Esophagus muscularis mucosa (tissue), 4 donors: Measurements from ENCODE around the gene LYL1. TPM values are rescaled to one million over a fixed set of nuclear protein-coding genes. Genes with fewer than 3 reads are reported as not detected.

ENCODE experiments used
- DNase-seq: peaks from one replicate; pipeline ENCODE4 v3.0.0-alpha.2; 2017; ENCODE audit errors: extremely low spot score
- H3K27ac ChIP-seq, 4 donors: fragments of 200-600 bp; sonication (generic); replicated peaks in 1 of 4; 1 replicate in 3 of 4; 2 replicates in 1 of 4; pipeline ENCODE4 v1.5.1; 2016 to 2019; ENCODE audit warnings: mild to moderate bottlenecking in 1 of 4
- H3K27me3 ChIP-seq, 4 donors: fragments of 200-600 bp; sonication (generic); one replicate each; pipeline versions ENCODE4 v1.5.1 to v1.6.0; 2016 to 2019
- H3K36me3 ChIP-seq, 4 donors: fragments of 200-600 bp; sonication (generic); one replicate each; pipeline ENCODE4 v1.5.1; 2016 to 2019
- H3K4me1 ChIP-seq, 4 donors: fragments of 200-600 bp; sonication (generic); one replicate each; pipeline ENCODE4 v1.5.1; 2016 to 2019
- H3K4me3 ChIP-seq, 4 donors: fragments of 200-600 bp; sonication (generic); 1 replicate in 2 of 4; 2 replicates in 2 of 4; pipeline ENCODE4 v1.5.1; 2016 to 2019; ENCODE audit warnings: mild to moderate bottlenecking in 4 of 4, moderate library complexity in 1 of 4
- H3K9me3 ChIP-seq, 4 donors: fragments of 200-600 bp; sonication (generic); 1 replicate in 3 of 4; 2 replicates in 1 of 4; pipeline ENCODE4 v1.5.1; 2016 to 2019
- EP300 ChIP-seq: sonication (generic); formaldehyde crosslinking; IDR thresholded peaks from one replicate; pipeline ENCODE4 v1.6.1; 2017; ENCODE audit warnings: antibody characterized with exemption
- POLR2A ChIP-seq: fragments of 450-650 bp; IDR thresholded peaks from one replicate; pipeline ENCODE4 v1.6.1; 2017; ENCODE audit warnings: antibody characterized with exemption, moderate library complexity, mild to moderate bottlenecking, low read depth
- POLR2AphosphoS5 ChIP-seq, 2 donors: sonication (generic); formaldehyde crosslinking; IDR thresholded peaks; one replicate each; pipeline ENCODE4 v1.6.1; 2017; ENCODE audit warnings: antibody characterized with exemption in 2 of 2
- WGBS: methylation state at CpG from one replicate; pipeline ENCODE4 v1.1.5; 2018; 5-methylcytosine and 5-hydroxymethylcytosine counted together
- intact Hi-C: fragments of 100-400 bp; cut with DNase I; formaldehyde crosslinking; loops from one replicate; pipeline ENCODE4 v1.15.1; 2023
- total RNA-seq, 4 donors: library from RNA; depleted of rRNA; stranded (reverse); fragments of >200 nt; gene quantifications; one replicate each; pipeline versions ENCODE4 v1.1.0 to v1.2.1, GENCODE V29; 2016
- TF ChIP-seq, protein P1 (sequence below), 3 experiments: fragments of 200-600 bp in 2 of 3; fragments of 450-650 bp in 1 of 3; sonication (generic) in 2 of 3; IDR thresholded peaks; one replicate each; pipeline ENCODE4 v1.5.1; 2017 to 2019; ENCODE audit warnings: antibody characterized with exemption in 3 of 3, mild to moderate bottlenecking in 2 of 3, moderate library complexity in 1 of 3

The LYL1 gene
- total RNA-seq, result 10 to 100 TPM; 11.9 to 20.2 (median 17.0) TPM

DNA sequence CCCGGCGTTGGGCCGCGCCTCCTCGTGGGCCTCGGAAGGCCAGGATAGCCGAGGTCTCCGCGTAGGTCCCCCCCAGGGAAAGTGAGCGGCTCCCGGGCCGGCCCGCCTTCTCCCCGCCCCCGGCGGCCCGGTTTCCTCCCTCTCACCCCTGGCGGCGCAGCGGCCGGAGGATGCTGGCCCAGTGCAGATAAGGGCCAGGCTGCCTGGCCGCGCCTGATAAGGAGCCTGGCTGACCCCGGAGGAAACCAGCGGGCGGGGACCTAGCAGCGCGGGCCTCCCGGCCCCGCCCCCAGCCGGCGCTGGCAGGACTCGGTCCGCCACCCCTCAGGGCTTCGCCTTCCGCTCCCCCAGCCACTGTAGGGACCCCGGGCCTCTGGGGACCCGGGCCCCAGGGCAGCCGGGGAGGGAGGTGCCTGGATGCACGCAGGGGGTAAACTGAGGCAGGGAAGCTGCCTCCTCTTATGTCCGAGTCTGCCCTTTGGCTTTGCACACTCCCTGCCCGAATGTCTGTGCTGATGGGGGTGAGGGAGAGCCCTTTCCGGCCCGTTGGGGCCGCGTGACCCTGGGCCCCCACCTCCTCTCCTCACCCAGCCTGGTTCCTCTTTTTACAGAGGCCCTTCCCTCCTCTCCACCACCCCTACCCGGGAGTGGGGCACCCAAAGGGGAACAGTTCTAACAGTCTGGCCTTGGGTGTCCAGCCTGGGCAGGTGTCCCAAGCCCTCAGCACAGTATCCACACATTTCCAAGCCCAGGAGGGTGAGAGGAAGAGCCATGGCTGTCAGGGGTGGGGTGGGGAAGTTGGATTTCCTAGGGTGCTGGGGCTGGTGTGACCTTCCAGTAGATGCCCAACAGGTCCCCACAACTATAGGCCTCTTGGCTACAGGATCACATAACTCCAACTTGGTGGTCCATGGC, at the start of gene LYL1:
LYL1 (minus strand) TSS at position 193 of the 915 bp plus-strand sequence. CDS start 1,687 bp downstream, outside the sequence.
- peaks cover 51 to 71% (median 68%) of the 10 kb centered on the region in 4 donors for H3K4me1 ChIP-seq
- H3K27ac ChIP-seq, result peak within 1 kb of the TSS; percentile 70 to 90 (median 75)
- TF ChIP-seq, protein P1, sequence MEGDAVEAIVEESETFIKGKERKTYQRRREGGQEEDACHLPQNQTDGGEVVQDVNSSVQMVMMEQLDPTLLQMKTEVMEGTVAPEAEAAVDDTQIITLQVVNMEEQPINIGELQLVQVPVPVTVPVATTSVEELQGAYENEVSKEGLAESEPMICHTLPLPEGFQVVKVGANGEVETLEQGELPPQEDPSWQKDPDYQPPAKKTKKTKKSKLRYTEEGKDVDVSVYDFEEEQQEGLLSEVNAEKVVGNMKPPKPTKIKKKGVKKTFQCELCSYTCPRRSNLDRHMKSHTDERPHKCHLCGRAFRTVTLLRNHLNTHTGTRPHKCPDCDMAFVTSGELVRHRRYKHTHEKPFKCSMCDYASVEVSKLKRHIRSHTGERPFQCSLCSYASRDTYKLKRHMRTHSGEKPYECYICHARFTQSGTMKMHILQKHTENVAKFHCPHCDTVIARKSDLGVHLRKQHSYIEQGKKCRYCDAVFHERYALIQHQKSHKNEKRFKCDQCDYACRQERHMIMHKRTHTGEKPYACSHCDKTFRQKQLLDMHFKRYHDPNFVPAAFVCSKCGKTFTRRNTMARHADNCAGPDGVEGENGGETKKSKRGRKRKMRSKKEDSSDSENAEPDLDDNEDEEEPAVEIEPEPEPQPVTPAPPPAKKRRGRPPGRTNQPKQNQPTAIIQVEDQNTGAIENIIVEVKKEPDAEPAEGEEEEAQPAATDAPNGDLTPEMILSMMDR (IDR thresholded peaks at IDR 0.05), result no peak
- peak; percentile 72 to 77 for TF ChIP-seq POLR2AphosphoS5 (IDR thresholded peaks at IDR 0.05)
- intact Hi-C loops, result no loop called here
- no peaks in the 10 kb centered on the region for H3K9me3 ChIP-seq
- peak within 1 kb of the TSS; percentile 43 to 57 (median 52) for H3K4me3 ChIP-seq
- peaks cover 0 to 1% (median 0%) of the 10 kb centered on the region in 4 donors for H3K27me3 ChIP-seq
- 21% methylated on average over 7 of the region's 47 CpGs for whole genome bisulfite sequencing
- H3K36me3 ChIP-seq, result peaks cover 0 to 20% (median 6%) of the 10 kb centered on the region in 4 donors
- no peak for DNase-seq

DNA sequence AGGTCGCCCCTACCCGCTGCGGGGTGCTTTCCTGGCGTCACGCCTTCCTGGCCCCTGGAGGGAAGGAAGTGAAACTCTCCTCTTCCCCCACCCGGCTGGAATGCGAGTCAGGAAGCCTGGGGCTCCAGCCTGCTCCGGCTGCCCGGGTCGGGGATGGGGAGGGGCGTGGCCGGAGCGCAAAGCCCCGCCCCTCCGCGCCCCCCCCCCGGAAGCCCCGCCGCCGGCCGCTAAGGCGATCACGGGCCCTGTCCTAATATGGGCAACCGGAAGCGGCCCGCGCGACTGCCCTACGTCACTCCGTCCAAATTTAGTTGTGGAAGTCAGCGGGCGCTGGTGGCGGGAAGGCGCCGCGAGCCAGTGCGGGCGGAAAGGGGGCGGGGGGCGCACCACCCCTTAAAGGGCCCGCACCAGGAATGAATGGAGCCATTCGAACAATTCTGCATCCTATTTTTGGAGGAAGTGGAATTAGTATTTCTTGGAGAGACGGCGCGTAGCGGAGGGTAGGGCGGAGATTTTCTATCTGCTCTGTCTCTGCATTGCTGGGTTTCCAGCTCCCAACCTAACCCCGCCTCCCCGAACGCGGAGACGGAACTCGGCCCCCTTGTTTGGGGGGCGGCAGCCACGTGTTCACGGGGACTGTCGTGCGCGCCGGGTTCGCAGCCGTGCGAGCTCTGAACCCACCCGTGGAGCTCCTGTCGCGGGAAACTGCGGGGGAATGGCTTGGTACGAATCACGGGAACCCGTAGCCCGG, 49.1 kb upstream of the LYL1 start:
- Histone ChIP-seq H3K36me3 (peaks cover 0 to 20% (median under 1%) of the 10 kb centered on the region in 4 donors), H3K9me3 (no peaks in the 10 kb centered on the region), H3K27ac (peak overlapping the region; percentile 95 to 100 (median 98)), H3K4me1 (peaks cover 20 to 67% (median 54%) of the 10 kb centered on the region in 4 donors), H3K27me3 (no peaks in the 10 kb centered on the region), H3K4me3 (peak overlapping the region; percentile 70 to 95 (median 94))
- TF ChIP-seq POLR2AphosphoS5 (IDR thresholded peaks at IDR 0.05) (peak; percentile 98 to 99), POLR2A (peak; percentile 96), EP300 (no peak)
- TF ChIP-seq, protein P1 (IDR thresholded peaks at IDR 0.05), result peak in 1 of 3 experiments; percentile 16
- WGBS, result 0% methylated on average over 25 of the region's 71 CpGs
- intact Hi-C loops, result loop anchor here (10.0 kb wide), 1 partner anchor 693 kb away; no protein-coding TSS in a partner anchor
- DNase-seq, result peak; percentile 100

DNA sequence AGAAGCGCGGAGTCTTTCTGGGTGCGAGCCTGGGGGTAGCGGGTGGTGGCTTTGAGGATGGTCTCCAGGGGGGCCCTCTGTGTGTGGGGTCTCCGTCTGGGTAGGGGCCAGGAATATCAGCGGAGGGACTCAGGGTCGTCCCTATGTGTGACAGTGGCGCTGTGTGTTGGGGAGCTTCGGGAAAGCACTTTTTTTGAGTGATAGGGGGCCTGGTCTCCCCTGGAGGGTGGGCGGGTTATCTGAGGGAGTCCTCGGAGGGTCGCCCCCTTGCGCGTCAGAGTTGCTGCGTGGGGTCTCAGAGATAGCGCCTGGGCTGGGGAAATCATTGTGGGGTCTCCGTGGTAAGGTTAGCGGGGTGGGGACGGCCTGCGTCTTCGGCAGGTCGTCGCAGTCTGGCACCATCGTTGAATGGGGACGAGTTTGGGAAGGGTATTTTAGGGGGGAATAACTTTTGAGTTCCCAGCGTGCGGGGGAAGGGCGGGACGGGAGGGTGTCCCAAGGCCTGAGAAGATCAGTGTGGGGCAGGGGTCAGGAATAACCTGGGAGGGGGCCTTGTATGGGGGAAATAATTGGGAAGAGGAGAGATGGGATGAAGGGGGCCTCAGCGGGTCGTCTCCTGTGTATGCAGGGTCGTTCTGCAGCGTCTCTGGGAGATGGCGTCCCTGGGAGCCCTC, 48.4 kb upstream of the LYL1 start:
- H3K27ac ChIP-seq, result peak overlapping the region; percentile 95 to 100 (median 98)
- H3K4me3 ChIP-seq, result peak overlapping the region; percentile 70 to 95 (median 94)
- intact Hi-C loops, result loop anchor here (10.0 kb wide), 1 partner anchor 694 kb away; no protein-coding TSS in a partner anchor
- TF ChIP-seq, protein P1 (IDR thresholded peaks at IDR 0.05), result no peak
- TF ChIP-seq POLR2A (no peak), POLR2AphosphoS5 (IDR thresholded peaks at IDR 0.05) (no peak), EP300 (no peak)
- DNase-seq, result no peak
- peaks cover 0 to 20% (median 4%) of the 10 kb centered on the region in 4 donors for H3K36me3 ChIP-seq
- WGBS, result 0% methylated on average over 31 of the region's 34 CpGs
- H3K4me1 ChIP-seq, result peaks cover 16 to 64% (median 47%) of the 10 kb centered on the region in 4 donors
- H3K9me3 ChIP-seq, result no peaks in the 10 kb centered on the region
- no peaks in the 10 kb centered on the region for H3K27me3 ChIP-seq

DNA sequence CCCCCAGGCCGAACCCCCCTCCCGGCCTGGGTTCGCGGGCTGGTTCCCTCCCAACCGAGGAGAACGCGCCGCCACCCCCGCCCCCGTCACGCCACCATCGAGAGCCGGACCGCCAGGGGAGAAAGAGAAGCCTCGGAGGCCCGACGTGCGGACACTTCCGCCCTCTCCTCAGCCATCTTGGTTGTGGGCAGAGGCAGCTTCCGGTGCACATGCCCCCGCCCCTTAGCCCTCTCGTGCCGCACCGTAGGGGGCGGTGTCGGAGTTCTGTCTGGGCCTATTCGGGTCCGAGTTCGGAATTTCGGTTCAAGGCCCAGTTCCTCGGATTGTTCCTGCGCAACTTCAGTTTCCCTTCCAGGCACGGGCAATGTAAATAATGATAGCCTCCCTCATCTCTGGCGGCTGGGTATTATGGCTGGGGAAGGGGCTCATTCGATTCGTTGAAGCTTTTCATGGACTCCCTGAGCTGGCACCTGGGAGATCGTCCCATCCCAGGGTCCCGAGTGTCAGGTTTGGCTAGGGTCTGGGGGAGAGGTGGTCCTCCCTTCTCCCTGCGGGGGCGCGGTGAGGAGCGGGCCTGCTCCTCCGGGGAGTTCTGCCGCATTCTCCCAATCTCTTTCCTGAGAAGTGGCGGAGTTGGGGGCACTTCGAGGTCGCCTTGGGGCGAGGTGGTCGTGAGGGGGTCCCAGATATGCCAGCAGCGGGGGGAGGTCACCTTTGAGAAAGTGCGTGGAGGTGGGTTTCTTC, 47.7 kb upstream of the LYL1 start, which contains the start of the genes IER2 and STX10:
IER2 (plus strand) TSS at position 225 of the 744 bp plus-strand sequence. CDS start 2,776 bp downstream, outside the sequence.
STX10 (minus strand) TSS at position 189 of the 744 bp plus-strand sequence. CDS start 202 bp downstream, outside the sequence.
- WGBS, result 0% methylated on average over 7 of the region's 51 CpGs
- intact Hi-C loops, result loop anchor here (10.0 kb wide), 1 partner anchor 694 kb away; no protein-coding TSS in a partner anchor

More for the DNA sequence above, 47.7 kb upstream of the LYL1 start, which contains the start of the genes IER2 and STX10:
- TF ChIP-seq POLR2A, result peak; percentile 66
- no peak for TF ChIP-seq EP300
- peak; percentile 98 to 99 for TF ChIP-seq POLR2AphosphoS5 (IDR thresholded peaks at IDR 0.05)
- TF ChIP-seq, protein P1 (IDR thresholded peaks at IDR 0.05), result peak; percentile 58 to 75 (median 62)
- no peaks in the 10 kb centered on the region for H3K27me3 ChIP-seq
- H3K36me3 ChIP-seq, result peaks cover 0 to 23% (median 8%) of the 10 kb centered on the region in 4 donors
- peaks cover 10 to 57% (median 40%) of the 10 kb centered on the region in 4 donors for H3K4me1 ChIP-seq
- H3K4me3 ChIP-seq, result peak within 1 kb of the TSS; percentile 70 to 95 (median 94)
- H3K27ac ChIP-seq, result peak within 1 kb of the TSS; percentile 95 to 100 (median 98)
- DNase-seq, result peak; percentile 99
- no peaks in the 10 kb centered on the region for H3K9me3 ChIP-seq
